OCI-LY1 (cell line): ENCODE results near the gene POLR2A.
A peak's percentile ranks its signal among the peaks of the same experiment; 100 is the strongest.

Source experiments
- H2AFZ ChIP-seq: fragments of 200-600 bp; sonication (generic), shearing (Covaris generic); 2 replicates; pipeline ENCODE4 v1.6.0; 2014; ENCODE audit warnings: antibody characterized with exemption, mild to moderate bottlenecking, low read length
- H3F3A ChIP-seq: fragments of 200-600 bp; sonication (generic), shearing (Covaris generic); 2 replicates; pipeline ENCODE4 v1.6.0; 2014; ENCODE audit warnings: mild to moderate bottlenecking, antibody characterized with exemption, low read length, moderate library complexity; ENCODE audit not compliant: insufficient read depth
- H3K27ac ChIP-seq: fragments of 200-600 bp; sonication (generic); 2 replicates; pipeline ENCODE4 v1.5.1; 2014; ENCODE audit warnings: low read length, mixed run types, mild to moderate bottlenecking, low read depth; ENCODE audit not compliant: poor library complexity, severe bottlenecking
- H3K27me3 ChIP-seq: fragments of 200-600 bp; sonication (generic); 2 replicates; pipeline ENCODE4 v1.6.0; 2014; ENCODE audit warnings: antibody characterized with exemption, mild to moderate bottlenecking, low read length, moderate library complexity; ENCODE audit not compliant: insufficient read depth
- H3K36me3 ChIP-seq: fragments of 200-600 bp; sonication (generic); 2 replicates; pipeline ENCODE4 v1.6.1; 2014; ENCODE audit warnings: mild to moderate bottlenecking, antibody characterized with exemption, low read length, moderate library complexity, mixed read lengths; ENCODE audit not compliant: insufficient read depth
- H3K4me1 ChIP-seq: fragments of 200-600 bp; sonication (generic); 2 replicates; pipeline ENCODE4 v1.5.1; 2014; ENCODE audit warnings: mild to moderate bottlenecking, low read length, moderate library complexity; ENCODE audit not compliant: insufficient read depth, severe bottlenecking
- H3K4me2 ChIP-seq: fragments of 200-600 bp; sonication (generic), shearing (Covaris generic); 2 replicates; pipeline ENCODE4 v1.6.1; 2014; ENCODE audit warnings: low read length
- H3K4me3 ChIP-seq: fragments of 200-600 bp; sonication (generic); 2 replicates; pipeline ENCODE4 v1.5.1; 2014; ENCODE audit warnings: low read length, low read depth, mild to moderate bottlenecking, mixed read lengths; ENCODE audit not compliant: poor library complexity, severe bottlenecking
- H3K79me2 ChIP-seq: fragments of 200-600 bp; shearing (Covaris generic); 2 replicates; pipeline ENCODE4 v1.6.1; 2016; ENCODE audit warnings: mixed run types, low read length, mixed read lengths; ENCODE audit not compliant: insufficient read depth
- H3K9ac ChIP-seq: fragments of 200-600 bp; sonication (generic), shearing (Covaris generic); 2 replicates; pipeline ENCODE4 v1.6.1; 2014; ENCODE audit warnings: mild to moderate bottlenecking, low read length, mixed read lengths
- H3K9me2 ChIP-seq: fragments of 200-600 bp; sonication (generic), shearing (Covaris generic); 2 replicates; pipeline ENCODE4 v1.6.1; 2014; ENCODE audit warnings: low read depth, mild to moderate bottlenecking, low read length, mixed read lengths
- H3K9me3 ChIP-seq: fragments of 200-600 bp; shearing (Covaris generic); 2 replicates; pipeline ENCODE4 v1.6.1; 2014; ENCODE audit warnings: low read length, mixed read lengths
- H4K20me1 ChIP-seq: fragments of 200-600 bp; sonication (generic), shearing (Covaris generic); 2 replicates; pipeline ENCODE4 v1.6.0; 2016; ENCODE audit warnings: mild to moderate bottlenecking, low read length; ENCODE audit not compliant: insufficient read depth
- EZH2 ChIP-seq: fragments of 200-600 bp; sonication (generic), shearing (Covaris generic); IDR thresholded peaks from 2 replicates; pipeline ENCODE4 v1.8.0; 2017; ENCODE audit warnings: borderline replicate concordance, mixed run types, mild to moderate bottlenecking, antibody characterized with exemption, low read length, moderate library complexity, mixed read lengths
- TF ChIP-seq, protein P1 (sequence below): fragments of 200-600 bp; sonication (generic), shearing (Covaris generic); IDR thresholded peaks from 2 replicates; pipeline ENCODE4 v1.5.1; 2017; ENCODE audit warnings: mild to moderate bottlenecking, antibody characterized with exemption, low read length, moderate library complexity, mixed read lengths

The POLR2A gene

DNA sequence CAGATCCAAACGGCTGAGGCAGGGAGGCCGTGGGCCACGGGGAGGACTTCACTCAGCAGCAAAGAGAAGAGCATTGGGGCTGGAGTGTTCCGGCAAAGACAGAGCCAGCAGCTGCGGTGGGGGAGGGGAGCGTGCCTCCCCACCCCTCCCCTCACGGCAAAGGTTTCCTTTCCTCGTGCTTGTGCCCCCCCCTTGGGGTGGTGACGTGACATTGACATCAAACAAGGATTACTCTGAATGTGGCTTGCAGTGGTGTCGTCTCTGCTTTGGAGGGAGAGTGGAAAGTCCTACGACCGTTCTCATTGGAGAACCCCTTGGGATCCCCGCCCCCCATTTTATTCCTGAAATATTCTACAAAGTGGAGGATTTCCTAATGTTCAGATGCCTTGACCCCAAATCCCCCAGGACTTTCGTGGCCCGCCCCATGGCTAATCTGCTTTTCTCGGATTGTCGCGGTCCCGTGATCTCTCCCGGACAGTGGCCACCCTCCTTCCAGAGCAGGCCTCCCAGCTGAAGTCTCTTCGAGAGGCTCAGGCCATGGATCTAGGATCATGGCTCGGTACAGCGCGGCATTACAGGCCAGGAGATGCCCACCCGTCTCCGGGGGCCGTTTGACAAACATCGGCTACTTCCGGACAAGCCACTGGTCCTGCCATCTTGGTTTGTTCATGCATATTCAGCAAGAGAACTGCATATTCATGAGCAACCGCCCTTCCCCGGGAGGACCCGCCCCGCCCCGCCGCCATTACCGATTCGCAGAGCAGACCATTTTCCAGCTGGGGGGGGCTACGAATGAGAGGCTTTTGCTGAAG, 705 bp upstream of the POLR2A start:
- H3K79me2 ChIP-seq = peaks cover 33% of the 10 kb centered on the region
- H3K4me2 ChIP-seq = peak overlapping the region; percentile 99
- no peak overlapping the region for H2AFZ ChIP-seq
- H3K9me3 ChIP-seq = no peaks in the 10 kb centered on the region
- no peaks in the 10 kb centered on the region for H3F3A ChIP-seq
- H3K27me3 ChIP-seq = no peaks in the 10 kb centered on the region
- H3K4me1 ChIP-seq = peaks cover 52% of the 10 kb centered on the region
- H3K27ac ChIP-seq = peak overlapping the region; percentile 98
- TF ChIP-seq, protein P1, sequence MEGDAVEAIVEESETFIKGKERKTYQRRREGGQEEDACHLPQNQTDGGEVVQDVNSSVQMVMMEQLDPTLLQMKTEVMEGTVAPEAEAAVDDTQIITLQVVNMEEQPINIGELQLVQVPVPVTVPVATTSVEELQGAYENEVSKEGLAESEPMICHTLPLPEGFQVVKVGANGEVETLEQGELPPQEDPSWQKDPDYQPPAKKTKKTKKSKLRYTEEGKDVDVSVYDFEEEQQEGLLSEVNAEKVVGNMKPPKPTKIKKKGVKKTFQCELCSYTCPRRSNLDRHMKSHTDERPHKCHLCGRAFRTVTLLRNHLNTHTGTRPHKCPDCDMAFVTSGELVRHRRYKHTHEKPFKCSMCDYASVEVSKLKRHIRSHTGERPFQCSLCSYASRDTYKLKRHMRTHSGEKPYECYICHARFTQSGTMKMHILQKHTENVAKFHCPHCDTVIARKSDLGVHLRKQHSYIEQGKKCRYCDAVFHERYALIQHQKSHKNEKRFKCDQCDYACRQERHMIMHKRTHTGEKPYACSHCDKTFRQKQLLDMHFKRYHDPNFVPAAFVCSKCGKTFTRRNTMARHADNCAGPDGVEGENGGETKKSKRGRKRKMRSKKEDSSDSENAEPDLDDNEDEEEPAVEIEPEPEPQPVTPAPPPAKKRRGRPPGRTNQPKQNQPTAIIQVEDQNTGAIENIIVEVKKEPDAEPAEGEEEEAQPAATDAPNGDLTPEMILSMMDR = peak; percentile 13; the same call in 1 of the 2 replicates
- no peak for TF ChIP-seq EZH2
- peak overlapping the region; percentile 93 for H3K4me3 ChIP-seq
- peaks cover 8% of the 10 kb centered on the region; the same call in 1 of the 2 replicates for H3K36me3 ChIP-seq
- H3K9ac ChIP-seq = peak overlapping the region; percentile 100
- H3K9me2 ChIP-seq = no peaks in the 10 kb centered on the region
- H4K20me1 ChIP-seq = no peaks in the 10 kb centered on the region

DNA sequence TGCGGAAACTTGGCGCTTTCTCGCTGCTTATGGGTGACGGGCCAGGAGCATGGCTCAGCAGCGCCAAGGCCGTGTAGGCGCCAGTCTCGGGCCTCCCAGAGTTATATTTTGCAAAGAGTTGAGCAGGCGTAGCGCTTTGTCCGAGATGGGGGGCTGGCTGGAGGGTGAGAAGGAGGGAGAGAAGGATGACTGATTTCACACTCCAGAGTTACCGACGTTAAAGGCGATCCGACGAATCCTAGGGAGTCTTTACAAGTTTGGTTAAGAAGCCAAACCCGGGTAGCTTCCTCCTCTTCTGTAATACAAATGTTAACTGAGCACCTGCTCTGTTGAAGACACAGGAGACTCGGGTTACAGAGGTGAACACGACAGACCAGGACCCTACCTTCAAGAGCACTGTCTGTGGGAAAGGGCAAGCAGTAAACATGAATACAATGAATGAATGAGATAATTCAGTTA, 782 bp downstream of the POLR2A start:
- H3K4me2 ChIP-seq = peak overlapping the region; percentile 86
- no peaks in the 10 kb centered on the region for H3F3A ChIP-seq

DNA sequence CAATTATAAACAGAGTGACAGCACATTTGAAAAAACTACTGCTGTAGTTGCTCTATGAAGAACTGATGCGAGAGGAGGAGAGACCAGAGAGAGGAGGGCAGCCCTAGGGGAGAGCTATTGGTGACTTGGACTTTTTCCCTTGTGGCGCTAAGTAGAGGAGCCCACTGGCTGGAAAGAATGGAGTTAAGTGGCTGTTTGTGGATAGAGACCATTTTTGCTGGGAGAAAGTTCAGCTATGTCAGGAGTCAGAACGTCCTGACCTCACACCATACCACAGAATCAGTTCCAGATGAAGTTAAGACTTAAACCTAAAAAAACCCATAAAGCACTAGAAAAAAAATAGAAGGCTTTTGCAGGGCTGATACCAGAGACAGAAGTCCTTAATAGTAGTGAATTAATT, 2.0 kb downstream of the POLR2A start:
- H2AFZ ChIP-seq = no peak overlapping the region
- H3K4me3 ChIP-seq = peak overlapping the region; percentile 93
- H3K9me3 ChIP-seq = no peaks in the 10 kb centered on the region
- H3F3A ChIP-seq = no peaks in the 10 kb centered on the region
- H3K9ac ChIP-seq = peak overlapping the region; percentile 90
- peaks cover 60% of the 10 kb centered on the region for H3K79me2 ChIP-seq
- H3K36me3 ChIP-seq = peaks cover 22% of the 10 kb centered on the region
- no peaks in the 10 kb centered on the region for H3K9me2 ChIP-seq
- no peak for TF ChIP-seq EZH2
- TF ChIP-seq, protein P1 = no peak
- H3K4me2 ChIP-seq = peak overlapping the region; percentile 86
- no peaks in the 10 kb centered on the region for H4K20me1 ChIP-seq
- H3K27ac ChIP-seq = peak overlapping the region; percentile 98
- H3K4me1 ChIP-seq = peaks cover 54% of the 10 kb centered on the region
- H3K27me3 ChIP-seq = no peaks in the 10 kb centered on the region

More for the DNA sequence above, 782 bp downstream of the POLR2A start:
- Histone ChIP-seq H3K27ac (peak overlapping the region; percentile 98), H3K79me2 (peaks cover 48% of the 10 kb centered on the region), H3K27me3 (no peaks in the 10 kb centered on the region), H3K36me3 (peaks cover 17% of the 10 kb centered on the region), H4K20me1 (no peaks in the 10 kb centered on the region), H3K4me3 (peak overlapping the region; percentile 93), H3K9me3 (no peaks in the 10 kb centered on the region), H3K4me1 (peaks cover 61% of the 10 kb centered on the region), H2AFZ (no peak overlapping the region), H3K9ac (peak overlapping the region; percentile 90), H3K9me2 (no peaks in the 10 kb centered on the region)
- no peak for TF ChIP-seq EZH2
- TF ChIP-seq, protein P1 = peak; percentile 24; the same call in 1 of the 2 replicates
